ENCODE results near the gene ARF6.

- peak; percentile 98 for TF ChIP-seq CTCF (IDR thresholded peaks at IDR 0.05; ENCODE audit: poor library complexity, severe bottlenecking)
- peak; percentile 69 for TF ChIP-seq SMC3 (conservative IDR thresholded peaks at IDR 0.05; ENCODE audit: poor library complexity)
- peak; percentile 84 for TF ChIP-seq POLR2AphosphoS5 (IDR thresholded peaks at IDR 0.05)
Measured at GRCh38 chr14:49852301-49853157, 40.4 kb upstream of the ARF6 start, which contains the start of gene NEMF.
